Measurements from ENCODE around the gene MVP. TPM values are rescaled to one million over a fixed set of nuclear protein-coding genes. Genes with fewer than 3 reads are reported as not detected.

Gene MVP
- total RNA-seq, 1 donor from 2014 or later, result 2.4 TPM

DNA sequence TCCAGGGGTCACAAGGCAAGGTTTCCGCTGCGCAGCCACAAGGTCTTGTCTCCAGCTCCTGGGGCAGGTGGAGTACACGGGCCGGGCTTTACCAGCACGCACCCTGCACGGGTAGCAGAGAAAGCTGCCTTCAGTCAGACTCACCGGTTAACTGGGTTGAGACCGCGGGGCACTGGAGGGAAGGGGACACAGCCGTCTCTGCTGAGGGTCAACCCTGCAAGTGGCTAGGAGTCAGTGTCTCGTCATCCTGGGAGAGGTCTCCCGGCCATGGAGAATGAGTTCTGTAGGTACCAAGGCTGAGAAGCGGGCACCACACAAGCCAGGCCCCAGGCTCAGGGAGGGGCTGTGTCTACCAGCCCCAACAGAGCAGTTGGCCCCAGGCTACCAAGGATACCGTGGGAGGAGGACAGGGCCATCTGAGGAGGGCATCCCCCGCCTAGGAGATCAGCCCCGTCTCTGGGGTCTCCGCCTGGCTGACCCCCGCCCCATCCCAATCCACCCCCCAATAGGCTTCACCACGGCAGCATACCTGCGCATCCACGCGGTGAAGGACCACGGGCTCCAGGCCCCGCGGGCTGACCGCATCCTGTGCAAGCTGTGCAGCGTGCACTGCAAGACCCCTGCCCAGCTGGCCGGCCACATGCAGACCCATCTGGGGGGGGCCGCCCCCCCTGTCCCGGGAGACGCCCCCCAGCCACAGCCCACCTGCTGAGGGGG is 11.1 kb upstream of the MVP start:
- Histone ChIP-seq H3F3A (ENCODE audit: low read depth) (peaks cover 80% of the 10 kb centered on the region), H3K4me1 (peaks cover 52% of the 10 kb centered on the region), H3K4me2 (peak overlapping the region; percentile 88), H3K36me3 (no peaks in the 10 kb centered on the region), H4K20me1 (ENCODE audit: low read depth) (peaks cover 37% of the 10 kb centered on the region), H3K27ac (peak overlapping the region; percentile 55), H2AFZ (replicated peaks) (no peak overlapping the region), H3K79me2 (ENCODE audit: low read depth) (peaks cover 62% of the 10 kb centered on the region), H3K9me3 (ENCODE audit: low read depth) (no peaks in the 10 kb centered on the region), H3K27me3 (no peaks in the 10 kb centered on the region), H3K4me3 (peak overlapping the region; percentile 72), H3K9ac (no peak overlapping the region)
- Mint-ChIP-seq H3K9me3 (no peaks in the 10 kb centered on the region), H3K27ac (no peak overlapping the region), H3K4me1 (peaks cover 54% of the 10 kb centered on the region), H3K36me3 (peaks cover 7% of the 10 kb centered on the region), H3K4me3 (peak overlapping the region; percentile 87), H3K27me3 (ENCODE audit: insufficient read depth, low read depth) (peaks cover 15% of the 10 kb centered on the region)
- DNase-seq (ENCODE audit: low spot score), result no peak
- TF ChIP-seq, protein P1, sequence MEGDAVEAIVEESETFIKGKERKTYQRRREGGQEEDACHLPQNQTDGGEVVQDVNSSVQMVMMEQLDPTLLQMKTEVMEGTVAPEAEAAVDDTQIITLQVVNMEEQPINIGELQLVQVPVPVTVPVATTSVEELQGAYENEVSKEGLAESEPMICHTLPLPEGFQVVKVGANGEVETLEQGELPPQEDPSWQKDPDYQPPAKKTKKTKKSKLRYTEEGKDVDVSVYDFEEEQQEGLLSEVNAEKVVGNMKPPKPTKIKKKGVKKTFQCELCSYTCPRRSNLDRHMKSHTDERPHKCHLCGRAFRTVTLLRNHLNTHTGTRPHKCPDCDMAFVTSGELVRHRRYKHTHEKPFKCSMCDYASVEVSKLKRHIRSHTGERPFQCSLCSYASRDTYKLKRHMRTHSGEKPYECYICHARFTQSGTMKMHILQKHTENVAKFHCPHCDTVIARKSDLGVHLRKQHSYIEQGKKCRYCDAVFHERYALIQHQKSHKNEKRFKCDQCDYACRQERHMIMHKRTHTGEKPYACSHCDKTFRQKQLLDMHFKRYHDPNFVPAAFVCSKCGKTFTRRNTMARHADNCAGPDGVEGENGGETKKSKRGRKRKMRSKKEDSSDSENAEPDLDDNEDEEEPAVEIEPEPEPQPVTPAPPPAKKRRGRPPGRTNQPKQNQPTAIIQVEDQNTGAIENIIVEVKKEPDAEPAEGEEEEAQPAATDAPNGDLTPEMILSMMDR (IDR thresholded peaks at IDR 0.05), result no peak
- TF ChIP-seq EZH2 (IDR thresholded peaks at IDR 0.05) (no peak), EZH2phosphoT487 (IDR thresholded peaks at IDR 0.05) (no peak)

DNA sequence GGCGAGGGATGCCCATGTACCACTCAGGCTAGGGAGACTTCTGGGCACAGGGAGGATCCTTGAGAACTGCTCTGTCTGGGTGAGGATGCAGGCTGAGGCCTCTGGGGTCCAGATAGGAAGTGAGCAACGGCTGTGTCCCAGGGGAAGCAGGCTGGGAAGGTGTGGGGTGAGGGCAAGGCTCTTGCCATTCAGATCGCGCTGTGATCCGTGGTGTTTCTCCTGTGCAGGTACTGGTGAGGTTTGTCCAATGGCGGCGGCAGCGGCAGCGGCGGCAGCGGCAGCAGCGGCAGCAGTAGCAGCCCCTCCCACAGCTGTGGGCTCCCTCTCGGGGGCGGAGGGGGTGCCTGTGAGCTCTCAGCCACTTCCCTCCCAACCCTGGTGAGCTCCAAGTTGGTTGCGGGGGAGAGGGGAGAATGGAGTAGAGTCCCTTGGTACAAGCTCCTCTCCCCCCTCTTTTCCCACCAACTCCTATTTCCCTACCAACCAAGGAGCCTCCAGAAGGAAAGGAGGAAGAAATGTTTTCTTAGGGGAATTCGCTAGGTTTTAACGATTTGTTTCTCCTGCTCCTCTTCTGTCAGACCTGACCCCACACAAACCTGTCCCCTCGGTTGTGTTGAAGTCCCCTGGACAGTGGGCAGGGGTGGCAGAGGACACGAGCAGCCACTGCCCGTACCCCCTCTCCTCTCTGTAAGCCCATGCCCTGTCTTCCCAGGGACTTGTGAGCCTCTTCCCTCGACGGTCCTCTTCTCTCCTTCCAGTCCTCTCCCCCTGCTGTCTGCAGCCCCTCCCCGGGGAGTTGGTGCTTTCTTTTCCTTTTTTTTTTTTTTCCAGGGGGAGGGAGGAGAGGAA is 10.2 kb upstream of the MVP start:
- Histone ChIP-seq H3K4me1 (peaks cover 48% of the 10 kb centered on the region), H3K9ac (no peak overlapping the region), H3K27me3 (no peaks in the 10 kb centered on the region), H3K4me3 (peak overlapping the region; percentile 83), H3K9me3 (ENCODE audit: low read depth) (no peaks in the 10 kb centered on the region), H3K36me3 (no peaks in the 10 kb centered on the region), H3K79me2 (ENCODE audit: low read depth) (peaks cover 67% of the 10 kb centered on the region), H3F3A (ENCODE audit: low read depth) (peaks cover 80% of the 10 kb centered on the region), H4K20me1 (ENCODE audit: low read depth) (peaks cover 41% of the 10 kb centered on the region), H3K4me2 (peak overlapping the region; percentile 88), H2AFZ (replicated peaks) (no peak overlapping the region), H3K27ac (peak overlapping the region; percentile 69)
- H3K4me1 Mint-ChIP-seq, result peaks cover 58% of the 10 kb centered on the region
- H3K4me3 Mint-ChIP-seq, result peak overlapping the region; percentile 98
- TF ChIP-seq, protein P1 (IDR thresholded peaks at IDR 0.05), result no peak
- TF ChIP-seq EZH2phosphoT487 (IDR thresholded peaks at IDR 0.05) (no peak), EZH2 (IDR thresholded peaks at IDR 0.05) (no peak)
- no peak overlapping the region for H3K27ac Mint-ChIP-seq
- DNase-seq (ENCODE audit: low spot score), result peak; percentile 52
- H3K27me3 Mint-ChIP-seq (ENCODE audit: insufficient read depth, low read depth), result peaks cover 15% of the 10 kb centered on the region
- peaks cover 7% of the 10 kb centered on the region for H3K36me3 Mint-ChIP-seq
- H3K9me3 Mint-ChIP-seq, result no peaks in the 10 kb centered on the region

DNA sequence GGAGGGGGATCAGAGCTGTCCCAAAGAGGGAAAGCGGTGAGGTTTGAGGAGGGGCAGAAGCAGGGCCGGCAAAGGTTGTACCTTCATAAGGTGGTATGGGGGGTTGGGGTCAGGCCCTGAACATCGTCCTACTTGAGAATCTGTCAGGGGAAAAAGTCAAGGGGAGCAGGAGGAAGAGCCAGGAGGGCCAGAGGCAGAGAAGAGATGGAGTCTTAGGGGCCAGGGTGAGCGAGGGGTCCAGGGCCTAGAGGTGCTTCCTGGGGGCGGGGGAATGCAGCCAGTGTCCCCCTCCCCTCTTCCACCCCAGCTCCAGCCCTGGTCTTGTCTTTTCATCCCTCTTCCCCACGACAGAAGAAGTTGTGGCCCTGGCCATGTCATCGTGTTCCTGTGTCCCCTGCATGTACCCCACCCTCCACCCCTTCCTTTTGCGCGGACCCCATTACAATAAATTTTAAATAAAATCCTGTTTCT is 9.5 kb upstream of the MVP start:
- Histone ChIP-seq H3K9ac (no peak overlapping the region), H3K4me3 (peak overlapping the region; percentile 83), H3K79me2 (ENCODE audit: low read depth) (peaks cover 71% of the 10 kb centered on the region), H3K9me3 (ENCODE audit: low read depth) (no peaks in the 10 kb centered on the region), H3K4me2 (peak overlapping the region; percentile 88), H3K27ac (peak overlapping the region; percentile 69), H3F3A (ENCODE audit: low read depth) (peaks cover 84% of the 10 kb centered on the region), H3K27me3 (no peaks in the 10 kb centered on the region), H3K4me1 (peaks cover 52% of the 10 kb centered on the region), H4K20me1 (ENCODE audit: low read depth) (peaks cover 45% of the 10 kb centered on the region), H3K36me3 (no peaks in the 10 kb centered on the region), H2AFZ (replicated peaks) (no peak overlapping the region)
- Mint-ChIP-seq H3K27me3 (ENCODE audit: insufficient read depth, low read depth) (peaks cover 14% of the 10 kb centered on the region), H3K4me3 (peak overlapping the region; percentile 98), H3K4me1 (peaks cover 61% of the 10 kb centered on the region), H3K27ac (no peak overlapping the region), H3K9me3 (no peaks in the 10 kb centered on the region), H3K36me3 (peaks cover 7% of the 10 kb centered on the region)
- DNase-seq (ENCODE audit: low spot score), result peak; percentile 46
- no peak for TF ChIP-seq EZH2phosphoT487 (IDR thresholded peaks at IDR 0.05)
- TF ChIP-seq EZH2 (IDR thresholded peaks at IDR 0.05), result no peak
- TF ChIP-seq, protein P1 (IDR thresholded peaks at IDR 0.05), result no peak
